ENCODE results near the gene STAMBPL1.

DNA sequence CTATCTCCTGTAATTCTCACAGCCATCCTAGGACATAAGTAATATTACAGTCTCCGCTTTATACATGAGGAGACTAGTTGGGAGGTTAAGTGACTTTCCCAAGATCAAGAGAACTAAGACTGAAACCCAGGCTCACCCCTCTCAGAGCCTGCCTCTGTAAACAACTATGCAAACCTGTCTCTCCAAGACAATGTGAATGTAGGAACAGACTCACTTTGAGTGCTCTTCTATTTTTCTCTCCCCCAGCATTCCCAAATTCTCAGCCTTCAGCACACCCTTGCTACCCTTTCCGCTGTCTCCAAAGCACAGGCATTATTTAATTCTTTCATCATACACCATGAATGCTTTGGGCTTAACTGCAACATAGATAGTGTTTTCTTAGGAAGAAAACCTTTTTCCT lies 58.9 kb downstream of the STAMBPL1 start:
- TF ChIP-seq, protein P1, sequence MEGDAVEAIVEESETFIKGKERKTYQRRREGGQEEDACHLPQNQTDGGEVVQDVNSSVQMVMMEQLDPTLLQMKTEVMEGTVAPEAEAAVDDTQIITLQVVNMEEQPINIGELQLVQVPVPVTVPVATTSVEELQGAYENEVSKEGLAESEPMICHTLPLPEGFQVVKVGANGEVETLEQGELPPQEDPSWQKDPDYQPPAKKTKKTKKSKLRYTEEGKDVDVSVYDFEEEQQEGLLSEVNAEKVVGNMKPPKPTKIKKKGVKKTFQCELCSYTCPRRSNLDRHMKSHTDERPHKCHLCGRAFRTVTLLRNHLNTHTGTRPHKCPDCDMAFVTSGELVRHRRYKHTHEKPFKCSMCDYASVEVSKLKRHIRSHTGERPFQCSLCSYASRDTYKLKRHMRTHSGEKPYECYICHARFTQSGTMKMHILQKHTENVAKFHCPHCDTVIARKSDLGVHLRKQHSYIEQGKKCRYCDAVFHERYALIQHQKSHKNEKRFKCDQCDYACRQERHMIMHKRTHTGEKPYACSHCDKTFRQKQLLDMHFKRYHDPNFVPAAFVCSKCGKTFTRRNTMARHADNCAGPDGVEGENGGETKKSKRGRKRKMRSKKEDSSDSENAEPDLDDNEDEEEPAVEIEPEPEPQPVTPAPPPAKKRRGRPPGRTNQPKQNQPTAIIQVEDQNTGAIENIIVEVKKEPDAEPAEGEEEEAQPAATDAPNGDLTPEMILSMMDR (conservative IDR thresholded peaks at IDR 0.05; ENCODE audit: low read length), result no peak
- no peak for TF ChIP-seq EZH2phosphoT487 (IDR thresholded peaks at IDR 0.05; ENCODE audit: borderline replicate concordance)
